Ovary (tissue), 9 donors: ENCODE data around the gene SRSF7. TPM values are rescaled to one million over a fixed set of nuclear protein-coding genes. Genes with fewer than 3 reads are reported as not detected.
"Not testable (repeated sequence)": the region's sequence is repeated elsewhere in the genome, so short reads cannot be mapped to it uniquely, and the experiment has no call there.

ENCODE experiments used
- DNase-seq, 5 donors: peaks; one replicate each; pipeline ENCODE4 v3.0.0-alpha.2; 2019 to 2020
- H3K27ac ChIP-seq, 2 donors: fragments of 200-600 bp; one replicate each; pipeline versions ENCODE4 v1.5.1 to v1.8.0; 2019 to 2022
- H3K27me3 ChIP-seq: fragments of 200-600 bp; one replicate; pipeline ENCODE4 v1.8.0; 2022
- H3K36me3 ChIP-seq: fragments of 200-600 bp; sonication (generic); one replicate; pipeline ENCODE4 v1.5.1; 2019
- H3K4me1 ChIP-seq: one replicate; pipeline ENCODE4 v1.8.1; 2013; ENCODE audit warnings: mild to moderate bottlenecking, moderate library complexity; ENCODE audit not compliant: insufficient read depth
- H3K4me3 ChIP-seq: fragments of 200-600 bp; sonication (generic); one replicate; pipeline ENCODE4 v1.5.1; 2017
- H3K9me3 ChIP-seq, 2 donors: fragments of 200-600 bp in 1 of 2; sonication (generic) in 1 of 2; one replicate each; pipeline versions ENCODE4 v1.5.1 to v1.8.1; 2013 to 2019; ENCODE audit warnings: mild to moderate bottlenecking in 1 of 2, moderate library complexity in 1 of 2
- CTCF ChIP-seq, 3 donors: fragments of 450-650 bp in 2 of 3; fragments of 200-600 bp in 1 of 3; IDR thresholded peaks; one replicate each; pipeline versions ENCODE4 v1.5.1 to v1.8.0; 2016 to 2022; ENCODE audit warnings: antibody characterized with exemption in 3 of 3, mild to moderate bottlenecking in 1 of 3
- EP300 ChIP-seq: sonication (generic); formaldehyde crosslinking; IDR thresholded peaks from one replicate; pipeline ENCODE4 v1.6.1; 2017; ENCODE audit warnings: antibody characterized with exemption
- POLR2A ChIP-seq: fragments of 450-650 bp; IDR thresholded peaks from one replicate; pipeline ENCODE4 v1.6.1; 2017; ENCODE audit warnings: antibody characterized with exemption, mild to moderate bottlenecking, moderate library complexity
- WGBS, 3 donors: extraction: QIAGEN DNeasy Blood & Tissue Kit in 1 of 3; methylation state at CpG; one replicate each; pipeline versions ENCODE4 v1.1.5 to v1.1.7; 2013 to 2017; 5-methylcytosine and 5-hydroxymethylcytosine counted together
- intact Hi-C, 4 donors: fragments of 100-400 bp; cut with DNase I; formaldehyde crosslinking; loops; one replicate each; pipeline versions ENCODE4 v1.11.0 to v1.15.1; 2022 to 2023
- polyA plus RNA-seq, 2 donors: library from polyadenylated mRNA; stranded (reverse); fragments of 200-250 nt in 1 of 2; fragments of 350-450 nt in 1 of 2; fragmentation: Illumina TruSeq in 1 of 2; extraction: RNeasy Lipid Tissue Mini Kit (QIAGEN cat#74804) in 1 of 2; gene quantifications; one replicate each; pipeline ENCODE4 v1.2.3, GENCODE V29; 2013 to 2014
- total RNA-seq, 7 donors: library from RNA; depleted of rRNA in 2 of 7; stranded (reverse); fragments of >200 nt in 2 of 7; fragmentation: NEBNext Ultra II Directional in 3 of 7; extraction: Animal tissue kit (Norgen Biotek cat#: 25700) in 3 of 7; gene quantifications; one replicate each; pipeline versions ENCODE4 v1.1.0 to v1.2.4, GENCODE V29; 2016 to 2023
- donor health status: DM: no; HTN: no; CAD: no; lungs with moderate emphysema.
- donor health status: DM: no; HTN: no; CAD: no.
- donor health status: Bipolar disorder and iron deficiency.
- donor health status: DM: yes; HTN: yes; CAD: no.
- donor health status: DM: no; HTN: no; CAD: no.
- donor health status: DM: yes; HTN: yes; CAD: no.

SRSF7 gene
- total and polyA plus RNA-seq, 9 donors, result 81.1 to 163 (median 106) TPM

DNA sequence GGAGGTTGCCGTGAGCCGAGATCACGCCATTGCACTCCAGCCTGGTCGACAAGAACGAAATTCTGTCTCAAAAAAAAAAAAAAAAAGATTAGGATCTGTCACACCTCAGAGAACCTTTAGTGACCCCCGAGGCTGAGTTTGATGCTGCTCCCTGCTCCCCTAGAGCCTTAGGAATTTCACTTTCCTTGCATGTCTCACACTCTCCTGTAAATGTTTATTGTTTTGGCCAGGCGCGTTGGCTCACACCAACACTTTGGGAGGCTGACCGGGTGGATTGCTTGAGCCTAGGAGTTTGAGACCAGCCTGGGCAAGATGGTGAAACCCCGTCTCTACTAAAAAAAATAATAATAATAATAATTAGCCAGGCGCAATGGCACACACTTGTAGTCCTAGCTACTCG is 31.5 kb downstream of the SRSF7 start:
- Histone ChIP-seq H3K36me3 (no peaks in the 10 kb centered on the region), H3K9me3 (no peaks in the 10 kb centered on the region), H3K27me3 (no peaks in the 10 kb centered on the region), H3K27ac (no peak overlapping the region), H3K4me3 (no peak overlapping the region), H3K4me1 (peaks cover 4% of the 10 kb centered on the region)
- TF ChIP-seq POLR2A (no peak), CTCF (IDR thresholded peaks at IDR 0.05) (no peak), EP300 (no peak)
- no peak for DNase-seq
- 65 to 72% (median 69%) methylated on average over 12 of the region's 12 CpGs for WGBS, 3 donors
- intact Hi-C loops, result loop anchor here in 3 of 4 donors (5.0 to 10.0 kb wide), 3 partner anchors 115 to 135 kb away; partner anchors contain the start of gene HNRNPLL (in 1 of the 3)

- peaks cover 4% of the 10 kb centered on the region for H3K4me1 ChIP-seq
- TF ChIP-seq POLR2A (no peak), CTCF (IDR thresholded peaks at IDR 0.05) (no peak), EP300 (no peak)
- no peak overlapping the region for H3K4me3 ChIP-seq
- H3K27me3 ChIP-seq, result no peaks in the 10 kb centered on the region
- intact Hi-C loops, result no loop called here
- no peaks in the 10 kb centered on the region for H3K36me3 ChIP-seq
- 88 to 91% (median 90%) methylated on average over 4 of the region's 4 CpGs for WGBS, 3 donors
- no peak for DNase-seq
- no peaks in the 10 kb centered on the region for H3K9me3 ChIP-seq
- H3K27ac ChIP-seq, result no peak overlapping the region
Measured at GRCh38 chr2:38718601-38719000, 32.6 kb downstream of the SRSF7 start.

DNA sequence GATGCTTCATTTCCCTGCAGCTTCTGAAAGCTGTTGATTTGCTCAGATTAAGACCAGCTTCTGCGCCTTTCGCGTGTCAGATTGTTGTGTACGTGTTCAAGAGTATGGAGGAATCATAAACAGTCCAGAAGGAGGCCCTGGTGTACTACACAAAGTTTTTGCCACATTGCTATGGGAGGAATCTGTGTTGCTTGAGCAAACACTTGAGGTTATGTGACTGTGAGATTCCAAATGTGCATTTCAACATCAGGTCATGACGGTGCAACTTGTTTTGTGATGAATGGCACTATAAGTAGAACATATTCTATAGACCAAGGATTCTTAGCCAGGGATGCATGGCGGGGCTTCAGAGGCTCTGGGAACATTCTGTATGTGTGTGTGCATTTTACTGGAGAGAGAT is 35.0 kb downstream of the SRSF7 start:
- Histone ChIP-seq H3K4me3 (no peak overlapping the region), H3K4me1 (peaks cover 2% of the 10 kb centered on the region), H3K27me3 (no peaks in the 10 kb centered on the region), H3K27ac (no peak overlapping the region), H3K9me3 (no peaks in the 10 kb centered on the region), H3K36me3 (no peaks in the 10 kb centered on the region)
- TF ChIP-seq EP300 (no peak), CTCF (IDR thresholded peaks at IDR 0.05) (no peak), POLR2A (no peak)
- no peak for DNase-seq
- intact Hi-C loops, result no loop called here
- 85 to 96% (median 87%) methylated on average over 6 of the region's 6 CpGs for WGBS, 3 donors

GRCh38 chr2:38714941-38715340 is 36.2 kb downstream of the SRSF7 start:
- 81 to 97% (median 89%) methylated on average over 1 of the region's 1 CpG for WGBS, 3 donors
- intact Hi-C loops, H3K27me3 ChIP-seq, H3K4me3 ChIP-seq, DNase-seq, H3K4me1 ChIP-seq, H3K36me3 ChIP-seq, H3K9me3 ChIP-seq, H3K27ac ChIP-seq: not testable (repeated sequence)

DNA sequence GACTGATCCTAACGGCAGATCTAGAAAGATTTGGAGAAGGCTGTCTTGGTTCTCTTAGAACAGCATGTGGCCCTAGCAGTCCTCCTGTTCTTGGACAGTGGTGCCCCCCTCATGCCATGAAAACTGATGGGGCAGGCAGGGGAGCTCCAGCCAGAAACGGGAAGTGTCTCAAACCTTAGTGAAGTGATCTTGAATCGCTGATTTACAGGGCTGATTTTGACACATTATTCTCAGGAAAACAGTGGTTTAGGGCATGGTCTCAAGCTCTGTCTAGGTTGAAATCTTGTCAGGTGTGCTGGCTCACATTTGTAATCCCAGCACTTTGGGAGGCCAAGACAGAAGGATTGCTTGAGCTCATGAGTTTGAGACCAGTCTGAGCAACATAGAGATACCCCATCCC is 37.8 kb downstream of the SRSF7 start:
- no peak for DNase-seq
- H3K4me3 ChIP-seq, result no peak overlapping the region
- intact Hi-C loops, result no loop called here
- no peaks in the 10 kb centered on the region for H3K4me1 ChIP-seq
- H3K27me3 ChIP-seq, result no peaks in the 10 kb centered on the region
- TF ChIP-seq CTCF (IDR thresholded peaks at IDR 0.05) (no peak), POLR2A (no peak), EP300 (no peak)
- H3K27ac ChIP-seq, result no peak overlapping the region
- no peaks in the 10 kb centered on the region for H3K9me3 ChIP-seq
- 86 to 93% (median 86%) methylated on average over 3 of the region's 3 CpGs for WGBS, 3 donors
- no peaks in the 10 kb centered on the region for H3K36me3 ChIP-seq
